C4-2B (cell line): Measurements from ENCODE around the gene BCL2L12.
"Not testable (repeated sequence)": the region's sequence is repeated elsewhere in the genome, so short reads cannot be mapped to it uniquely, and the experiment has no call there.

Experiments used
- H3K27ac ChIP-seq: fragments of 450-650 bp; 2 replicates; pipeline ENCODE4 v1.5.1; 2017
- CTCF ChIP-seq: fragments of 450-650 bp; conservative IDR thresholded peaks from 2 replicates; pipeline ENCODE4 v1.5.1; 2017; ENCODE audit warnings: mild to moderate bottlenecking
- ZFX ChIP-seq: fragments of 450-650 bp; IDR thresholded peaks from 2 replicates; pipeline ENCODE4 v1.6.1; 2017

BCL2L12 gene

GRCh38 chr19:49712397-49712859, 46.7 kb downstream of the BCL2L12 start:
- TF ChIP-seq CTCF, result no peak
- no peak for TF ChIP-seq ZFX
- H3K27ac ChIP-seq, result no peak overlapping the region

- no peak overlapping the region for H3K27ac ChIP-seq
- TF ChIP-seq CTCF (no peak), ZFX (no peak)
Observed at GRCh38 chr19:49713236-49713845, 47.6 kb downstream of the BCL2L12 start.

GRCh38 chr19:49716154-49716553, 50.4 kb downstream of the BCL2L12 start:
- no peak overlapping the region for H3K27ac ChIP-seq
- TF ChIP-seq ZFX (no peak), CTCF (no peak)

GRCh38 chr19:49718511-49718910, 52.8 kb downstream of the BCL2L12 start:
- H3K27ac ChIP-seq, result no peak overlapping the region

GRCh38 chr19:49718991-49719390, 53.3 kb downstream of the BCL2L12 start:
- TF ChIP-seq CTCF (no peak), ZFX (no peak)
- no peak overlapping the region for H3K27ac ChIP-seq

More at GRCh38 chr19:49718511-49718910, 52.8 kb downstream of the BCL2L12 start:
- TF ChIP-seq ZFX (no peak), CTCF (no peak)

GRCh38 chr19:49719420-49719819, 53.7 kb downstream of the BCL2L12 start:
- H3K27ac ChIP-seq, result not testable (repeated sequence)
